ENCODE results near the gene DDAH1.

The DDAH1 gene

DNA sequence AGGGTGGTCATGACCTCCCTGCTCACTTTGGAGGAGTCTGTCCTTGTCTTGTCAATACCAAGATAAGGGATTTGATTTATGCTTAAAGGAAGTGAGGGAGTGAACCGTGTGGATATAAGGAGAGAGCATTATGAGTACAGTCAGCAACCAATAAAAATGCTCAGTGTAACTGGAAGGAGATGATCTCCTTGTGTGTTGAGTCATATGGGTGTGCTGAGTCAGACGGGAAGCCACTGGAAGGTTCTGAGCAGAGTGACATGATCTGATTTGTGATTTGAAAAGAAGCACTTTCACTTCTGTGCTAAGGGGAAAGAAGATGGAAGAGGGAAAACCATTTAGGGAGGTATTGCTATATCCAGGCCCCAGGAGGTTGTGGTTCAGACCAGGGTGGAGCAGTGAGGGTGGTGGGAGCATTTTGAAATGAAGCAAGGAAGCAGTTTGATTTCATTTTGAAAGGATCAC is 186.1 kb downstream of the DDAH1 start:
- H3K4me1 ChIP-seq, result peaks cover 0 to 18% (median 18%) of the 10 kb centered on the region in 4 donors
- peak overlapping the region; percentile 40 to 52 for H3K27ac ChIP-seq
- H3K4me3 ChIP-seq, result no peak overlapping the region
- H3K36me3 ChIP-seq, result no peaks in the 10 kb centered on the region
- TF ChIP-seq CTCF (IDR thresholded peaks at IDR 0.05), result no peak
- no peaks in the 10 kb centered on the region for H3K9me3 ChIP-seq
- intact Hi-C loops (cut with DNase I; ENCODE audit: low total_unique reads), result no loop called here
- H3K27me3 ChIP-seq, result no peaks in the 10 kb centered on the region
- DNase-seq, result peak in 1 of 2 donors; percentile 65

GRCh38 chr1:85277802-85278201 is 187.2 kb downstream of the DDAH1 start:
- peaks cover 0 to 29% (median 21%) of the 10 kb centered on the region in 4 donors for H3K4me1 ChIP-seq

GRCh38 chr1:85276978-85277639 is 187.8 kb downstream of the DDAH1 start:
- intact Hi-C loops (cut with DNase I; ENCODE audit: low total_unique reads), result no loop called here
- no peak for TF ChIP-seq CTCF (IDR thresholded peaks at IDR 0.05)
- no peak for DNase-seq
- H3K9me3 ChIP-seq, result no peaks in the 10 kb centered on the region
- H3K4me1 ChIP-seq, result peaks cover 0 to 34% (median 23%) of the 10 kb centered on the region in 4 donors
- no peaks in the 10 kb centered on the region for H3K27me3 ChIP-seq
- peak overlapping the region; percentile 90 to 99 for H3K27ac ChIP-seq
- peak overlapping the region; percentile 78 to 93 for H3K4me3 ChIP-seq
- peaks cover 0 to 5% (median 3%) of the 10 kb centered on the region in 3 donors for H3K36me3 ChIP-seq

More at GRCh38 chr1:85277802-85278201, 187.2 kb downstream of the DDAH1 start:
- no peaks in the 10 kb centered on the region for H3K9me3 ChIP-seq
- H3K27ac ChIP-seq, result peak overlapping the region in 1 of 2 donors; percentile 99
- peaks cover 0 to 3% (median 0%) of the 10 kb centered on the region in 3 donors for H3K36me3 ChIP-seq
- H3K27me3 ChIP-seq, result no peaks in the 10 kb centered on the region
- no peak for DNase-seq
- no peak overlapping the region for H3K4me3 ChIP-seq
- intact Hi-C loops (cut with DNase I; ENCODE audit: low total_unique reads), result no loop called here
- TF ChIP-seq CTCF (IDR thresholded peaks at IDR 0.05), result no peak

DNA sequence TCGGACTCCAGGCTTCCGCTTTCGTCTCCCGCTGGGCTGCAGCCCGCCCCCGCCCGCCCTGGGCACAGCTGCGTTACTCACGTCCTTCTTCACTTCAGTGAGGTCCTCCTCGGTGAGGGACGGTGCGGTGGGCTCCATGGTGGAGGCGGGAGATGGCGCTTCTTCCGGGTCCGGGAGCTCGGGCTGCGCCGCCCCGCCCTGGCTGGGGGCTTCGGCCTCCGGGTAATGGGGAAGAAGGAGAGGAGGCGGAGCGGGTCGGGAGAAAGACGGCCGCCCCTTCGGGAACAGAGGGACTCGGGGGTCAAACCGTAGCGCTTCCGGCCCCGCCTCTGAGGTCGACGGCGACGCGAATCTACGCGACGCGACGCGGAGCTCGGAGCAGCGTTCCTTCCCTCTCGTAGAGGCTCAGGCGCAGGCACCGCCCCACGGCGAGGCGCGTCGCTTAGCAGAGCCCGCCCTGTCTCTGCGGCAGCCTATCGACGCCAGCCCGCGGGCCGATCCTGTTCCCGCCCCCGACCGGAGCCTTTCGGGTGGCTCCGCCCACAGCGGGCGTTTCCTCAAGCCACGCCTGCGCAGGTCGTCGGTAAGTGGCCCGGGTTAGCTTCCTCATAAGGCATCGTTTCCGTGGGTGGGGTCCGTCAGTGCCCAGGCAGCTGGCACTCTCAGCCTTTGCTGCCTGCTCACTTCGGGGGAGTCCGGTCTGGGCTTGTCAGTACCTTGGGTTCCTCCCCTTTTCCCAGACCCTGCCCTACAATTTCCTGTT is 188.6 kb downstream of the DDAH1 start, which contains the start of gene BCL10:
Gene BCL10 (minus strand): TSS at position 418 of the 763 bp plus-strand sequence. CDS start 280 bp downstream, at position 138.
- peaks cover 0 to 6% (median 5%) of the 10 kb centered on the region in 3 donors for H3K36me3 ChIP-seq
- peak within 1 kb of the TSS; percentile 78 to 93 for H3K4me3 ChIP-seq
- H3K27ac ChIP-seq, result peak within 1 kb of the TSS; percentile 90 to 99
- peak; percentile 98 to 99 for DNase-seq
- no peak for TF ChIP-seq CTCF (IDR thresholded peaks at IDR 0.05)
- intact Hi-C loops (cut with DNase I; ENCODE audit: low total_unique reads), result no loop called here
- H3K27me3 ChIP-seq, result no peaks in the 10 kb centered on the region
- no peaks in the 10 kb centered on the region for H3K9me3 ChIP-seq
- H3K4me1 ChIP-seq, result peaks cover 0 to 34% (median 25%) of the 10 kb centered on the region in 4 donors

- peak overlapping the region; percentile 78 to 93 for H3K4me3 ChIP-seq
- H3K9me3 ChIP-seq, result no peaks in the 10 kb centered on the region
- peak overlapping the region; percentile 90 to 99 for H3K27ac ChIP-seq
- intact Hi-C loops (cut with DNase I; ENCODE audit: low total_unique reads), result no loop called here
- no peak for DNase-seq
- TF ChIP-seq CTCF (IDR thresholded peaks at IDR 0.05), result no peak
- H3K4me1 ChIP-seq, result peaks cover 0 to 34% (median 25%) of the 10 kb centered on the region in 4 donors
- H3K36me3 ChIP-seq, result peaks cover 0 to 9% (median 5%) of the 10 kb centered on the region in 3 donors
- H3K27me3 ChIP-seq, result no peaks in the 10 kb centered on the region
Measured at GRCh38 chr1:85275701-85276214, 189.2 kb downstream of the DDAH1 start.

Data from tibial artery (tissue), 4 donors.